ENCODE measurements around the gene SH2B3.
"Not testable (repeated sequence)": the region's sequence is repeated elsewhere in the genome, so short reads cannot be mapped to it uniquely, and the experiment has no call there.

SH2B3 gene

DNA sequence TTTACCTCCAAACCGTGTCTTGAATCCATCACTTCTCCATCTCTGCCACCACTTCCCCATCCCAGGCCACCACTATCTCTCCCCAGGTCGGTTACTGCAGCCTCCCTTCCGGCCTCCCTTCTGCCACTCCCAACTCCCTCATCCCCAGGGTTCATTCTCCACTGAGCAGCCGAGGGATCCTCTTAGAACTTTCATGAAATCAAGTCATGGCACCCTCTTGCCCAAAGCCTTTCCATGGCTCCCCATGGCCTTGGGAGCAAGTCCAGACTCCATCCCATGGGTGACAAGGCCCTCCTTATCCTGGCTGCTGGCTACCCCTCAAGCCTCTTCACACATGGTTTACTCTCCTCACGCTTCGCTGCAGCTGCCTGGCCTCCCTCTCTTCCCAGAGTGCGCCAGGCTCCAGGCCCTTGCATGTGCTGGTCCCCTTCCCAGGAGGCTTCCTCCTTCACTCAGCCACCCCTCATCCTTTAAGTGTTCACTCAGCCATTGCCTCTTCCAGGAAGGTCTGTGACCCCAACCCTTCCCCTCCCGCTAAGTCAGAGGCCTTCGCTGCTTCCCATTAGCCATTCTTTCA is 17.9 kb upstream of the SH2B3 start:
- no peak for DNase-seq

DNA sequence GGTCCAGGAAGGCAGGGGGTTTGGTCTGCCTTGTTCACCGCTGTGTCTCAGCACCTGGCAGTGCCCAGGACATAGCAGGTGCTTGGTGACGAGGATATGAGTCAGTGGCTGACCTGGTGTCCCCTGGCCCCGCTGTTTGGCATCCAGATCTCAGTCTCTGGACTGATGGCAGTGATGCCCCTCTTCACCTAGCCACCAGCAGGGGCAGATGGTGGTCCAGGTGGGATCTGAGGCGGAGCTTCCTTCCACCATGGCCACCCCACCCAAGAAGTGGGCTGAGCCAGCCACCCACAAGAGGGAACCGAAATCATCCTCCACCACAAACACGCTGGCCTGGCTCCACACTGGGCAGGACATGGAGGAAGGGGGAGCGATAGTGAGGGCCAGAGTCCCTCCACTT is 16.1 kb upstream of the SH2B3 start:
- no peak for DNase-seq

DNA sequence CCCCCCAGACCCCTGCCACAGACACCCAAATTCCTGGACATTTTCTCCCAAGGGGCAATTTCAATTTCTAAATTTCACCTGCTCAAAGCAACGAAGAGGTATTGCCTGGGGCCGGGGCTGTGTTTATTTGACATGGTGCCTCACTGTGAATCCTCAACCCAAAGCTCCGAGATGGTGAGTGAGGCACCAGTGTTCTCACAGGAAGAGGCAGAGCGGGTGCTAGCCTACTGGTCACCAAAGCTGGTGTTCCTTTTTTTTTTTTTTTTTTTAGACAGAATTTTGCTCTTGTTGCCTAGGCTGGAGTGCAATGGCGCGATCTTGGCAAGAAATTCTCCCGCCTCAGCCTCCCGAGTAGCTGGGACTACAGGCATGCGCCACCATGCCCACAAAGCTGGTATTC is 14.8 kb upstream of the SH2B3 start:
- DNase-seq = no peak

GRCh38 chr12:111393700-111394300 is 11.9 kb upstream of the SH2B3 start:
- DNase-seq = no peak

- no peak for DNase-seq
These were observed 11.2 kb upstream of the SH2B3 start for GRCh38 chr12:111394480-111394879.

- DNase-seq = no peak
These were observed 10.2 kb upstream of the SH2B3 start for GRCh38 chr12:111395336-111396187.

GRCh38 chr12:111396271-111396670 is 9.5 kb upstream of the SH2B3 start:
- not testable (repeated sequence) for DNase-seq

GRCh38 chr12:111396726-111397445 is 8.8 kb upstream of the SH2B3 start:
- peak; percentile 47 for DNase-seq

DNA sequence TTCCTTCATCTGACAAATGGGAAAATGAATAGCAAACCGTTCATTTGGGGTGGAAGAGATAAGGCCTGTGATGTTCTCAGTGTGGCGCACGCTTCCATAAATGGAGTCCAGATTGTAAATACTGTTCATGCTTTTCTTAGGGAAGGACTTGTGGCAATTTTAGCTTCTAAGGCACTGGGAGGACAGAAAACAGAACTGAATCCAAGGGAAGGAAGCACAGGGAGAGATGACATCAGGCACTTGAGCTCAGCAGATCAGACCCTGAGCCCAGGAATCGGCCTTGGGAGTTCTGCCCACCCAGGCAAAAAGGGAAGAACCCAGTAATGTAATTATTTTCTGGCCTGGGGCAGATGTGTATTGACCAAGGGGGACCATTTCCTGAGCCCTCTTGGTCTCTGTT is 7.2 kb upstream of the SH2B3 start:
- no peak for DNase-seq

GRCh38 chr12:111399741-111400404 is 5.8 kb upstream of the SH2B3 start:
- not testable (repeated sequence) for DNase-seq

GRCh38 chr12:111401167-111401605 is 4.5 kb upstream of the SH2B3 start:
- DNase-seq = no peak

GRCh38 chr12:111402490-111402824 is 3.3 kb upstream of the SH2B3 start:
- not testable (repeated sequence) for DNase-seq

- DNase-seq = no peak
These were observed 1.2 kb upstream of the SH2B3 start for GRCh38 chr12:111404362-111405148.

DNA sequence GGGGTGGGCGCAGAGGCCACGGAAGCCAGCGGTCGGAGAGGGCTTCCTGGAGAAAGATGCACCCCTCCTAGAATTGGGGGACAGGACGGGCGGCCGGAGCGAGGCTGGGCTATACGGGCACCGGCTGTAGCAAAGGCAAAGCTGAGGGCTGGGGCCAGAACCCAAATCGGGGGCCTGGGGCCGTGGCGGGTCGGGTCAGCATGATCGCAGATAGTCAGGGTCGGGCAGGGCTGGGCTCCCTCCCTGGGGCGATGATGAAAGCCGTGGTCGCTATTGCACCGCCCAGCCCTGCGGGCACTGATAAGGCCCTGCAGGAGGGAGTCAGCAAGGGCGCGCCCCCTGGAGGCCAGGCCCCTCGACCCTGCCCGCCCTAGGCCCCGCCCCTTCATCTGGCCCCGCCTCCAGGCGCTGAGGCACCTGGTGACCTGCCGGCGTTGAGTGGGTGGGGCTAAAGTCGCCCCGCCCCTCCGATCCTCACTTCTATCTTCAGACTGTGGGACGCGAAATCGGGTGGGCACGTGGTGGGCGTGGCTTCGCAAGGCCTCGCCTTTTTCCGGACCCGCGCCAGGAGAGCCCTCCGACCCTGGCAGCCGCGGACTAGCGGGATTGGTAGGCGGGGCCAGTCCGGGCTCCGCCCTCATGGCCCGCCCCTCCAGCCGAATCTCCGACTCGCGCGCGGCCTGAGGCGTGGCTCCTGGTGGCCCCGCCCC is 419 bp upstream of the SH2B3 start:
- DNase-seq = peak; percentile 91

DNA sequence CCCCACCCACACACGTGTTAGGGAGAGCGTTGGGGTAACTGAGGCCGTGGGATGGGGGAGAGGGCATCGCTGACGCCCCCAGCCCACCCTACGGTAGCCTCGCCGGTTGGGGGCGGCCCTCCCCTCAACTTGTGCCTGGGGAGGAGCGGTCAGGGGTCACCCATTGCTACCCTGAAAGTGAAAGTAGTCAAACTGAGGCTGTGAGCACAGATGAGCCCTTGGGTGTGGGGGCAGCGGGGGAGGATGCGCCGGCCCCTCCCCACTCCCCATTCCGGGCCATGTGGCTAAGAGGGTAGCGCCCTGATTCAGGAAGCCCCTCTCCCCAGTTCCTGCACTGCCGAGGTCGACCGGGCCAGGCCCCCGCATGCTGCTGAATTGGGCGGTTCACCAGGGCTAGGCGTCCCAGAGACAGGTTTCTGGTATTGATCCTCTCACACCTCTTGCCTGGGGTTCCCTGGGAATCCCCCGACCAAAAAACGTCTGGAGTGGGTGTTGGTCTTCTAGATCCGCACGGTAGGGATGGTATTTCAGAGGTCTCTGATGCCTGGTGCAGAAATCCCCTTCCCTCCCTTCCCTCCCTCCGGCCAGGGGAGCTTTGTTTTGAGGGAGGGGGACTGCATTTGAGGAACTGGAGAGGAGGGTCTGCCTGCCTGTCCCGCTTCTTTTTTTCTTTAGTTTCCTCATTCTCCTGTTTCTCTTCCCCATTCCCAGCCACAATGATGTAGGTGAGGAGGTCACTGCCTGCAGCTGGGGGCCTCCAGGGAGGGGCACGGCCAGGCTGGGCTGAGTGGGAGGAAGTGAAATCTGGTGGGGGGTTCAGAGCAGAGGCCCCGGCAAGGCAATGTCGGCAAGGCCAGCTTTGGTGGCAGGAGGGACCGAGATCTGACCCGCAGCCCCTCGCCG is 1.0 kb downstream of the SH2B3 start:
- no peak for DNase-seq

GRCh38 chr12:111407377-111408115 is 1.8 kb downstream of the SH2B3 start:
- DNase-seq = no peak

DNA sequence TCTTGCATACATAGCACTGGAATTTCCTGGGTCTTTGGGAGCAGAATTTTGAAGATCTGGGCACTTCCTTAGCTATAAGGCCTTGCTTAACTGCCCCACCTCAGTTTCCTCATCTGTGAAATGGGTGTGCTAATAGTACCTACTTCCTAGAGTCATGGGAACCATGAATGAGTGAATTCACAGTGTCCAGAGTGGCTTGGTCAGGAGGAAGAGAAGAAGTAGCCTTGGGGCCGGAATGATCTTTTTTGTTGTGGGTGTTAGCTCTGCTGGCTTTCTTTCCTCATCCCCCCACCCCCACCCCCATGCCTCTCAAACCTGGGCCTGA is 2.4 kb downstream of the SH2B3 start:
- no peak for DNase-seq

GRCh38 chr12:111408686-111409402 is 3.1 kb downstream of the SH2B3 start:
- DNase-seq = no peak

DNA sequence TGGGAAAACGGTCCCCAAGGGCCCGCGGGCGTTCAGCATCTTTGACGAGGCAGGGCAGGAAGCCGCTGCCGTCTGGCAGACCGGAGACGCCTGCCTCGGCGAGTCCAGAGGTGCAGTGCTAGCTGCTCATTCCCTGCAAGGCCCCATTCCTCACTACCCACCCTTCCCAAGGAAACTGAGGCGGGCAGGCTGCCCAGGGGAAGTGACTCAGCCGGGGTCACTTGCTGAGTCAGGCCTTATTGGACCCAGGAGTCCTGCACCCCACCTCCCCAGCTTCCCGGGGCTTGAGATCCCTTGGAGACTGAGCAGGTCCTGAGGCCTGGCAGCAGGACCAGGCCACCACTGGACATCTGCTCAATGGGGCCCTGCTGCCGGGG is 3.7 kb downstream of the SH2B3 start:
- no peak for DNase-seq
